Nephron (organoid): Measurements from ENCODE around the gene ZNF12.

Experiments
- H3K27ac Mint-ChIP-seq, 3 experiments: 2 replicates each; pipeline ENCODE4 v1.8.0; 2020; ENCODE audit warnings: mixed read lengths in 3 of 3, mild to moderate bottlenecking in 2 of 3, moderate library complexity in 1 of 3
- H3K27me3 Mint-ChIP-seq: 2 replicates; pipeline ENCODE4 v1.8.0; 2021; ENCODE audit warnings: low read depth, mild to moderate bottlenecking, moderate library complexity, mixed read lengths
- H3K36me3 Mint-ChIP-seq: 2 replicates; pipeline ENCODE4 v1.8.0; 2020; ENCODE audit warnings: low read depth, mixed read lengths
- H3K4me1 Mint-ChIP-seq: 2 replicates; pipeline ENCODE4 v1.8.0; 2020; ENCODE audit warnings: mixed read lengths
- H3K4me3 Mint-ChIP-seq, 3 experiments: 2 replicates each; pipeline ENCODE4 v1.8.0; 2020; ENCODE audit warnings: mild to moderate bottlenecking in 3 of 3, mixed read lengths in 3 of 3, moderate library complexity in 2 of 3
- H3K9me3 Mint-ChIP-seq: 2 replicates; pipeline ENCODE4 v1.8.0; 2020; ENCODE audit warnings: mixed read lengths
- TF ChIP-seq, protein P1 (sequence below), 3 experiments: fragments of 200-600 bp; sonication (generic); IDR thresholded peaks; one replicate each; pipeline ENCODE4 v1.5.0; 2021; ENCODE audit warnings: antibody characterized with exemption in 3 of 3; ENCODE audit not compliant: unreplicated experiment in 3 of 3

Gene ZNF12

DNA sequence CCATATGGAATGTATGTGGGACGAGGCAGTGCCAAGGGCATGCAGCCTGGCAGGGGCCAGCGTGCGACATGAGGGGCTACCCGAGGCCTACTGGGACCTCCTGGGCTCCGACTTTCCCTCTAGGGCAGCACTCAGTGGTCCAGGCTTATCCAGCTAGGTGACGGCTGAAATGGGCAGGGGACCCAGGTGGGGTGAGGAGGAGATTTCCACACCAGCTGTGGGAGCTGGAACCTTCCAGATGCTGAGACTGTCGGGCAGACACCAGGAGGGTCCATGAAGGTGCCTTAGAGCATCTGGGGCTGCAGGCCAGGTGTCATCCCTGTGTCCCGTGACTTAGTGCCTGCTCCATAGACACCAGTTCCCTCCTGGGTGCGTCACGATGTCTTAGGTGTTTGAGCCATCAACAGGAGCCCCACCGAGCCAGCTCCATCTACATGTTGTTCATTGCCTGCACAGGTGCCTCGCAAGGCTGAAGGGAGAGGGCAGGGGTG, 56.2 kb downstream of the ZNF12 start:
- Mint-ChIP-seq H3K4me3 (no peak overlapping the region), H3K27me3 (no peaks in the 10 kb centered on the region), H3K4me1 (no peaks in the 10 kb centered on the region), H3K36me3 (peaks cover 55% of the 10 kb centered on the region), H3K27ac (no peak overlapping the region), H3K9me3 (peaks cover 20% of the 10 kb centered on the region)
- TF ChIP-seq, protein P1, sequence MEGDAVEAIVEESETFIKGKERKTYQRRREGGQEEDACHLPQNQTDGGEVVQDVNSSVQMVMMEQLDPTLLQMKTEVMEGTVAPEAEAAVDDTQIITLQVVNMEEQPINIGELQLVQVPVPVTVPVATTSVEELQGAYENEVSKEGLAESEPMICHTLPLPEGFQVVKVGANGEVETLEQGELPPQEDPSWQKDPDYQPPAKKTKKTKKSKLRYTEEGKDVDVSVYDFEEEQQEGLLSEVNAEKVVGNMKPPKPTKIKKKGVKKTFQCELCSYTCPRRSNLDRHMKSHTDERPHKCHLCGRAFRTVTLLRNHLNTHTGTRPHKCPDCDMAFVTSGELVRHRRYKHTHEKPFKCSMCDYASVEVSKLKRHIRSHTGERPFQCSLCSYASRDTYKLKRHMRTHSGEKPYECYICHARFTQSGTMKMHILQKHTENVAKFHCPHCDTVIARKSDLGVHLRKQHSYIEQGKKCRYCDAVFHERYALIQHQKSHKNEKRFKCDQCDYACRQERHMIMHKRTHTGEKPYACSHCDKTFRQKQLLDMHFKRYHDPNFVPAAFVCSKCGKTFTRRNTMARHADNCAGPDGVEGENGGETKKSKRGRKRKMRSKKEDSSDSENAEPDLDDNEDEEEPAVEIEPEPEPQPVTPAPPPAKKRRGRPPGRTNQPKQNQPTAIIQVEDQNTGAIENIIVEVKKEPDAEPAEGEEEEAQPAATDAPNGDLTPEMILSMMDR (IDR thresholded peaks at IDR 0.05; ENCODE audit: unreplicated experiment in 3 of 3), result no peak

DNA sequence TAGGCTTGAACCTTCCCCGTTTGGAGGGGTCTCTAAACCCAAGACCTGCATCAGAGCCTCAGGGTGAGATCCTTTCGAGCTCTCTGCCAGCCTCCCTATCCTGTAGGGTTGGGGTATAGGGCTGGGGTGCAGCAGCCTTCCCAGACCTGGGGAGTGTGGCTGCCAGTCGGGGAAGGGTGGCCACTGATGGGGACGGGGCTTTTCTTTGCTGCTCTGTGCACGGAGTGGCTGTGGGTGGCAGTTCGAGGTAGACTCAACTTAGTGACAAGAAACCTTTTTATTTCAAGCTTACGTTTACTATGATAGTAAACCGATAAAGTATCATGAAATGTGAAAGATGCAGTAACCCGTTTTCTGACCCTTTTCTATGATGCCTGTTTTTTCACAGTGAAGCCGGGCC, 56.7 kb downstream of the ZNF12 start:
- no peak overlapping the region for H3K27ac Mint-ChIP-seq
- no peak overlapping the region for H3K4me3 Mint-ChIP-seq

DNA sequence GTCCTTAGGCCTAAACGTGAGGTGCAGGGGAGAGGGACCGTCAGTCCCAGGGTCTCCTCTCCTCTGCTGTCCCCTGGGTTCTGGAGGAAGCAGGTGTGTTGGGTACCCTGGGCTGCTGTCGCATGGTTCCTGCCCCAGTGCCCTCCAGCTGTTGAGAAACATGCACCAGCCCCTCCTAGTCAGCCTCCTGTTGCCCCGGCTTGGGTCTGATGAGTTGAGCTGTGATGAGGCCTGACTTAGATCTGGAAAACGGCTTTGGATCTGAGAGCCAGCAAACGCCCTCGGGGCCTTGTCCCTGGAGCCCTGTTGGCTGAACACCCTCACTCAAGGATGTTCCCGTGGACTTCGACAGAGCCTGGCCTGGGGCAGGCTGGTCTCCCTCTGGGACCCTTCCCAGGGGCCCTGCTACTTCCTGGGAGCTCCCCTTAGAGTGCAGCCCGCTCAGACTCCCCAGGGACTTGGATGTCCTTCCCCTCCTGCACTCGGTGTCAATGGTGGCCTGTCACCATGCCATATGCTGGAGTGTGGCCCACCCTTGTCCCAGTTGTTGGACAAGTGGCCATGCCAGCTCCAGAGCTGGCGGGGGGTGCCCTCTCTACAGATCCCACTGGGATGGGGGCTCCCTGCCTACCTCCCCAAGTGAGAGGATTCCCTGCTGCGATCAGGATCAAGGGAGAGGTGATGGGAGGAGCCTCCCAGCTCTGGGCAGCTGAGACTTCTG, 57.3 kb downstream of the ZNF12 start:
- Mint-ChIP-seq H3K36me3 (peaks cover 45% of the 10 kb centered on the region), H3K9me3 (peaks cover 12% of the 10 kb centered on the region), H3K27me3 (no peaks in the 10 kb centered on the region), H3K27ac (no peak overlapping the region), H3K4me1 (no peaks in the 10 kb centered on the region), H3K4me3 (no peak overlapping the region)
- TF ChIP-seq, protein P1 (IDR thresholded peaks at IDR 0.05; ENCODE audit: unreplicated experiment in 3 of 3), result no peak

More for the DNA sequence above, 56.7 kb downstream of the ZNF12 start:
- Mint-ChIP-seq H3K4me1 (no peaks in the 10 kb centered on the region), H3K27me3 (no peaks in the 10 kb centered on the region), H3K9me3 (peaks cover 15% of the 10 kb centered on the region), H3K36me3 (peaks cover 50% of the 10 kb centered on the region)
- TF ChIP-seq, protein P1 (IDR thresholded peaks at IDR 0.05; ENCODE audit: unreplicated experiment in 3 of 3), result no peak

DNA sequence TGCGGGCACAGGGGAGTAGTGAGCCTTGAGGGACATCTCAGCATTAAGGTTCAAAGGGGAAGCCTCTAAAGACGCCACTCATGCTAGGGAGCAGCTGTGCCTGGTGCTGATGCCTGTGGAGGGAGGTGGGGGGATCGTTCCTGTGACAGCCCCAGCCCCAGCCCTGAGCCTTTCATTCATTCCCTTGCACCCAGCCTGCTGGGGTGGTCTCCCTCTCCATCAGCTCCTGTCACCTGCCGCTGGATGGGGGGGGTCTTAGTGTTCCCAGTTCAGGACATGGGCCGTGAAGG, 58.0 kb downstream of the ZNF12 start:
- Mint-ChIP-seq H3K27ac (no peak overlapping the region), H3K4me3 (no peak overlapping the region), H3K27me3 (no peaks in the 10 kb centered on the region), H3K4me1 (no peaks in the 10 kb centered on the region), H3K36me3 (peaks cover 45% of the 10 kb centered on the region), H3K9me3 (peaks cover 12% of the 10 kb centered on the region)
- TF ChIP-seq, protein P1 (IDR thresholded peaks at IDR 0.05; ENCODE audit: unreplicated experiment in 3 of 3), result no peak

DNA sequence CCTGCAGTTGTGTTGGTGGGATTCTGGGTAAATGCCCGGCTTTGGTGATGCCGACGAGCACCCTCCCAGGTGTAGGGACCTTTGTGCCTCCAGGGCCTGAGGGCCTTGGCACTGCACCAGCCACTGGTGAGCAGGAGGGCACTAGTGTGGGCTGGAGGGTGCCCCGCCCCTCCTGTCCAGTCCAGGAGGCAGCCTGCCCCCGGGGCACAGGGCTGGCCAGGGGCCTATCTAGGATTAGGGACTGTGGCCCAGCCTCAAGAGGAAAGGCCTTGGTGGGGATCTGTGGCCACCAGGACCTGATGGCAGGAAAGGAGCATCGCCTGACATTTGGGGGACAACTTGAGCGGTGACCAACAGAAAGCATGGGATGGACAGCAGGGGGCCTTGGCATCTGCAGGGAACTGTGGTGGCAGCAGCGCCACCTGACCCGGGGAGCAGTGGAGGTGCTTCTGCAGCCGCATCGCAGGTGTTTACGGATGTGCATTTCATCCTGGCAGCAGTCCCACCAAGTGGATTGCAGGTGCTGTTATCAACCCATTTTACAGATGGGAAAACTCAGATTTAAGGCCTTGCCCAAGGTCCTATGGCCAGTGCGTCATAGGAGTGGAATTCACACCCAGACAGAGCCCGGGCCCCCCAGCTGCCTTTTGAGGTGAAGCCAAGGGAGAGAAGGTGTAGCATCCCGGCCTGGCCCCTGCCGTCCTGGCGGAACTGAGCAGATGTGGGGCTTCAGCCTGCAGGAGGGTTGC, 58.5 kb downstream of the ZNF12 start:
- H3K36me3 Mint-ChIP-seq, result peaks cover 50% of the 10 kb centered on the region
- H3K9me3 Mint-ChIP-seq, result peaks cover 12% of the 10 kb centered on the region
- H3K4me3 Mint-ChIP-seq, result no peak overlapping the region
- TF ChIP-seq, protein P1 (IDR thresholded peaks at IDR 0.05; ENCODE audit: unreplicated experiment in 3 of 3), result no peak
- no peak overlapping the region for H3K27ac Mint-ChIP-seq
- no peaks in the 10 kb centered on the region for H3K27me3 Mint-ChIP-seq
- no peaks in the 10 kb centered on the region for H3K4me1 Mint-ChIP-seq
